ENCODE measurements around the gene GFRA1.

GRCh38 chr10:116312548-116312947, 39.5 kb upstream of the GFRA1 start:
- TF ChIP-seq ZBTB11 (tag by site-specific recombination; conservative IDR thresholded peaks at IDR 0.05; ENCODE audit: low read depth): no peak
- no peak for TF ChIP-seq CTCF (tag by site-specific recombination; IDR thresholded peaks at IDR 0.05)
- no peak for TF ChIP-seq ELK4 (IDR thresholded peaks at IDR 0.05; ENCODE audit: borderline replicate concordance, low read depth, low read length)
- no peak for TF ChIP-seq KLF9 (tag by site-specific recombination; IDR thresholded peaks at IDR 0.05; ENCODE audit: low read depth)
- no peak for TF ChIP-seq ZNF549 (tag by site-specific recombination; IDR thresholded peaks at IDR 0.05)
- no peak for TF ChIP-seq ZBTB48 (tag by site-specific recombination; IDR thresholded peaks at IDR 0.05)
- no peak for TF ChIP-seq HIC1 (tag by site-specific recombination; IDR thresholded peaks at IDR 0.05)
- TF ChIP-seq ZNF837 (tag by site-specific recombination; IDR thresholded peaks at IDR 0.05): no peak
- no peak for TF ChIP-seq ZNF433 (tag by site-specific recombination; IDR thresholded peaks at IDR 0.05; ENCODE audit: low read depth)
- no peak for TF ChIP-seq ZNF488 (tag by site-specific recombination; IDR thresholded peaks at IDR 0.05)
- TF ChIP-seq ZSCAN18 (tag by site-specific recombination; IDR thresholded peaks at IDR 0.05): no peak
- no peak for TF ChIP-seq YY1 (tag by site-specific recombination; IDR thresholded peaks at IDR 0.05)
- TF ChIP-seq ZNF449 (tag by site-specific recombination; IDR thresholded peaks at IDR 0.05): no peak

Measured in HEK293 (cell line).